Activated CD4-positive, alpha-beta T cell treated with anti-CD3 and anti-CD28 coated beads, Interleukin-2, amount 50 U/mL, for 48 hours (primary cell): ENCODE results near the gene GID4.

Experiments
- DNase-seq, 2 experiments: peaks; one replicate each; pipeline ENCODE4 v3.0.0-alpha.2; 2020

The GID4 gene

DNA sequence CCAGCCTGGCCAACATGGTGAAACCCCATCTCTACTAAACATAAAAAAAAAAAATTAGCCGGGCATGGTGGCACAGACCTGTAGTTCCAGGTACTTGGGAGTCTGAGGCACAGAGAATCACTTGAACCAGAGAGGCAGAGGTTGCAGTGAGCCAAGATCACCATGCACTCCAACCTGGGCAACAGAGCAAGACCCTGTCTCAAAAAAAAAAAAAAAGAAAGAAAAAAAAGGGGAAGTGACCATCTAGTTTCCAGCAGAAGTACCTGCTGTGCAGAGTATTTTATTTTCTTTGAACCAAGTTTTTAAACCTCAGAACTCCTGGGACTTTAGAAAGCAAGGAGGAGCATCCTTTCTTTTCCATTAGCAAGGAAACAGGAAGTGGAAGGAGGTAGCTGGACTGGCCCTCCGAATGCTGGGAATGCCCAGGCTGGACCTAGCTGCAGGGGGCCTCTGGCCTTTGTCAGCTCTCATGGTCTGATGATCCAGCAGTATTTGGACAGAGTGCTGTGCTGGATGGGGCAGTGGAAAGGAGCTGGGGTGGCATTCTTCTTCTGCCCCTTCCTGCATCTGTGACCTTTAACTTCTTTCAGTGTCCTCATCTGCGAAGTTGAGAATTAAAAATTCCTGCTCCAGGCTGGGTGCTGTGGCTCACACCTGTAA lies 6.6 kb downstream of the GID4 start:
- DNase-seq, result no peak

GRCh38 chr17:18055597-18055996 lies 16.4 kb downstream of the GID4 start:
- no peak for DNase-seq

- no peak for DNase-seq
These were observed 17.0 kb downstream of the GID4 start for GRCh38 chr17:18056214-18056613.

- DNase-seq, result no peak
These were observed 20.1 kb downstream of the GID4 start for GRCh38 chr17:18059283-18059682.

- DNase-seq, result no peak
These were observed 24.8 kb downstream of the GID4 start for GRCh38 chr17:18064053-18064452.

GRCh38 chr17:18065546-18065945 lies 26.3 kb downstream of the GID4 start:
- DNase-seq, result no peak

DNA sequence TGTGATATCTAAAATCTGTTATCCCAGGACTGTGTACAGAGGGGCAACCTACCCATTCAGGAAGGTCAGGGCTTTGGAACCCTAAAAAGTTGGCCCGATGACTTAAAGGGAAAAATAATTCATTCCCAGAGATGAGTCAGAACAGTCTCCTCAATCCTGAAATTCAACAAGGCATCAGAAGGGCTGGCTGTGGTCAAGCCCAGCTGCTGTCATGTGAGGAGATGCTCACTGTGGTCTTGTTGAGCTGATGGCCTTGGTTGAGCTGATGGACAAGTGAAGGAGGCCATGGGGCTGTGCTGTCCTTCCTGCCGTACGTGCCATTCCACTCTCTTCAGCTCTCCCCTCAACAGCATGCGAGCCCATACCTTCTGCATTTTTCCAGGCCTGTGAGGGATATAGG lies 27.7 kb downstream of the GID4 start:
- DNase-seq, result no peak

DNA sequence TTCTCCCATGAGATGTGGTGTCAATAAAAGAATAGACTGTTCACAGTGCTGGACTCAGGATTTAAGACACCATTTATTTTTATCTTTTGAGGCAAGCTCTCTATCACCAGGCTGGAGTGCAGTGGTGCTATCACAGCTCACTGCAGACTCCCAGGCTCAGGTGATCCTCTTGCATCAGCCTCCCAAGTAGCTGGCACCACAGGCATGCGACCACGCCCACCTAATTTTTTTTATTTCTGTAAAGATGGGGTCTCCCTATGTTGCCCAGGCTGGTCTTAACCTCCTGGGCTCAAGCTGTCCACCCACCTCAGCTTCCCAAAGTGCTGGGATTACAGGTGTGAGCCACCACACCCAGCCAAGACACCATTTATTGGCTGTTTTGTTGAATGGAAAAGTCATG lies 29.9 kb downstream of the GID4 start:
- no peak for DNase-seq

- DNase-seq, result no peak
These were observed 31.7 kb downstream of the GID4 start for GRCh38 chr17:18070861-18071340.

- DNase-seq, result no peak
These were observed 32.5 kb downstream of the GID4 start for GRCh38 chr17:18071751-18072150.

DNA sequence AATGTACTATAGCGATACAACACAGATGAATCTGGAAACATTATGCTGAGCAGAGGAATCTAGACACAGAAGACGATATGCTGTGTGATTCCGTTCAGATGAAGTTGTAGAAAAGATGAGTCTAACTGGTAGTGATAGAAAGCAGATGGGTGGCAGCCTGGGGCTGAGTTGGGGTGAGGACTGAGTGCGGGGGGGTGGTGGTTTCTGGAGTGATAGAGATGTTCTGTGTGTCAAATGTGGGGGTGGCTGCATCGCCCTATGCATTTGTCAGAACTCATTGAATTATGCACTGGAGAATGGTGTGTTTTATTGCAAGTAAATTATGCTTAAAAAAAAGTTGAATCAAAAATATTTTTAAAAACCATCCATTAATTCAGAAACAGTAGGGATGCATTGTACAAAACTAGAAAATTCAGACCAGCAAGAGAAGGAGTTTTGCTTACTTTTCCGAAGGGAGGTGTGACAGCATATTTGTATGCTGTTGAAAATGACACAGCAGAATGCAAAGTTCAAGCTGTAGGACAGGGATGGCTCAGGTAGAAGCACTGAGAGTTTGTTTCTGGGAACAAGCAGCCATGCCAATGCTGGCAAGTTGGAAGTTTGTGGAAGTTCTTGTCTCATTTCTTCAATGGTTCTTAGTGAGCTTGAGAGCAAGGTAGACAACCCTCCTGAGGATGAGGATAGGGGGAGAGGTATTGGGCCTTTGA lies 35.5 kb downstream of the GID4 start:
- DNase-seq, result no peak

GRCh38 chr17:18076936-18077335 lies 37.7 kb downstream of the GID4 start:
- DNase-seq, result no peak

DNA sequence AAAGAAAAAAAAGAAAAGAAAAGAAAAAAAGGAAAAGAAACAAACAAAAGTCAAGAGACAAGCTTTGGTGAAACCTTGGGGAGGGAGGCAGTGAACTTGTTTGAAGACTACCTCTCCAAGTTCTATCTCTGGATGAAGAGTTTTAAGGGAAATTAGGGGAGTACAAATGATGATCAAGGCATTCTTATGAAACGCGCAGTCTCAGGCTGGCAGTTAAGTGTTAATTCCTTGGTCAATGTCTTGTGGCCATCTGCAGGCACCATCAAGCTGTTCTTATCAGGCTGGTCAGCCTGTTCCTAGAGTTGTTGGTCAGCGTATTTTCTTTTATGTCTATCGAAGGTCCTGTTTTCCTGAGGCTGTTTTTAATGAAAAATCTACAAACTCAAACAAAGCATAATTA lies 40.3 kb downstream of the GID4 start:
- DNase-seq, result no peak

DNA sequence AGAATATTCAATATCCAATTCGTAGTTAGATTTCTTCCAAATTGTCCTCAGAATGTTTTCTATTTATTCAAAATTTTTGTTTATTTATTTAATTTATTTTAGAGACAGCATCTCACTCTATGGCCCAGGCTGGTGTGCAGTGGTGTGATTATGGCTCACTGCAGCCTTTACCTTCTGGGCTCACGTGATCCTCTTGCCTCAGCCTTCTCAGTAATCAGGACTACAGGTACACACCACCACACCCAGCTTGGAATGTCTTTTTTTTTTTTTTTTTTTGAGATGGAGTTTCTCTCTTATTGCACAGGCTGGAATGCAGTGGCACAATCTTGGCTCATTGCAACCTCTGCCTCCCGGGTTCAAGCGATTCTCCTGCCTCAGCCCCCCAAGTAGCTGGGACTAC lies 45.0 kb downstream of the GID4 start:
- DNase-seq, result no peak

GRCh38 chr17:18087610-18088491 lies 48.6 kb downstream of the GID4 start, which contains the start of gene DRG2:
Gene DRG2 (plus strand): TSS chr17:18087948. CDS start chr17:18088024, 76 bp downstream.
- peak; percentile 93 to 94 for DNase-seq

- DNase-seq, result no peak
These were observed 50.4 kb downstream of the GID4 start for GRCh38 chr17:18089613-18090012.

DNA sequence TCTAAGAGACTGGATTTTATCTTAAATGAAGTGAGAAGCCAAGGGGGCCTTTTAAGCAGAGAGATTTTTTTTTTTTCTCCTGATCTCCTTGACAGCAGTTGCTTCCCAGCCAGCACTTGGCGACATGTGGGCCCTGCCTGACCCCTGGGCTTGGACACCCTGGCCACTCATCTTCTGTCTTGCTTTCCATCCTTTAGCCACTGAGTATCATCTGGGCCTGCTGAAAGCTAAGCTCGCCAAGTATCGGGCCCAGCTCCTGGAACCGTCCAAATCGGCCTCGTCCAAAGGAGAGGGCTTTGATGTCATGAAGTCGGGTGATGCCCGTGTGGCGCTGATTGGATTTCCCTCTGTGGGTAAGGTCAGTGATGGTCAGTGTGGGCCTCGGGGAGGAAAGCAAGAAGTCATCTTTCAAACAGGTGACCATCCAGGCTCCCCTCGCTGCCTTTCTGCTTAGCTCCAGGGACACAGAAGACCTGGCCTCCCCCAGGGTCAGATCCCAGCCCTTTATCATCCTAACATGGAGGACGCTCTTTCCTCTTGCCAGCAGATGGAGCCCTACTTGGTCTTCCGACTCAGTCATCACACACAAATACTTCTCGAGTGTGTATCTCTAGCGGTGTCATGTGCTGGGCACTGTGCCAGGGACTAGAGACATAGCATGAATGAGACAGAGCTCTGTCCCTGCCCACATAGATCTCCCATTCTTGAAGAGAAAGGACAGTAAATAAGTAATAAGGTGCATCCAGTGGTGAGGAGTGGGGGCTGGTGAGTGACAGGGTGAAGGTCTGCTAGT lies 54.6 kb downstream of the GID4 start:
- DNase-seq, result peak in 1 of 2 experiments; percentile 24

DNA sequence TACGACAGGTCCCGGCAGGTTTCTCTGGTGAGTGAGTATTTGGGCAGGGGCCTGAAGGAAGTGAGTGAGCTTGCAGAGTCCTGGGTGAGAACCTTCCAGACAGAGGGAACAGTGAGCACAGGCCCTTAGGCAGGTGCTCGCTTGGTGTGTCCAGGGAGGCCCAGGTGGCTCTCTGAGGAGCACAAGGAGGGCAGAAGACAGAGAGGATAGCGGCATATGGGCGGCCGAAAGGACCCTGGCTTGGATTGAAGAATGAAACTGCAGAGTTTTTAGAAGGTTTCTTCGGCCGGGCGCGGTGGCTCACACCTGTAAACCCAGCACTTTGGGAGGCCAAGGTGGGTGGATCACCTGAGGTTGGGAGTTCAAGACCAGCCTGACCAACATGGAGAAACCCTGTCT lies 55.2 kb downstream of the GID4 start:
- no peak for DNase-seq

DNA sequence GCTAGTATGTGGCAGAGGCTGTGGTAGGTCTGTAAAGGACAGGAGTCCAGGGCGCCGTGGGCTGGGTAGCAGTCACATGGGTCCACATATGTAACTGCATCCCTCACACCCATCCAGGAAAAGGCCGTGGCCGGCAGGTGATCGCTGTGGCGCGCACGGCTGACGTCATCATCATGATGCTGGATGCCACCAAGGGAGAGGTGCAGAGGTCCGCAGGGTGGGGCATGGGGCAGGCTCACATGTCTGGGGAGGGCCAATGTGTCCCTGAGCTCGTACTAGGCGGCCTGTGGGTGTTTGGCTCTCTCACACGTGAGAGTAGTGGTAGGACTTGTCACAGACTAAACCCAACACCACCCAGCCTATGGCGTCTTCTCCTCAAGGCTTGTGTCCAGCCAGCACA lies 60.3 kb downstream of the GID4 start:
- no peak for DNase-seq

DNA sequence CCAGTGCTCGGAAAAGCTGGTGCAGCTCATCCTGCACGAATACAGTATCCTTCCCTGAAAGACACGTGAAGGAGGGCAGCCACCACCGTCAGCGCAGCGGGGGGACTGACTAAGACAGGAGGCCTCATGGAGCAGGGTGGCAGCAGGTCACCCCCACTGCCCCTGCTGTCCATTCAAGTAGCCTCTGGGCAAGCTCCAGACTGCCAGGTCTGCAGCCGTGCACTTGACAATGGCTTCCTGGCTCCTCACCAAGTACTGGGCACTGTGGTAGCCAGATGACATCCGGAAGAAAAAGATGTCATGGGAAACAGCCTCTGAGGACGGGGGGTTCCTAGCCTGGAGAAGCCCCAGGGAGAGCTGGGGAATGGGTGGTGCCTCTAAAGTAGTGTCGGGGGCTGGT lies 61.4 kb downstream of the GID4 start:
- no peak for DNase-seq

DNA sequence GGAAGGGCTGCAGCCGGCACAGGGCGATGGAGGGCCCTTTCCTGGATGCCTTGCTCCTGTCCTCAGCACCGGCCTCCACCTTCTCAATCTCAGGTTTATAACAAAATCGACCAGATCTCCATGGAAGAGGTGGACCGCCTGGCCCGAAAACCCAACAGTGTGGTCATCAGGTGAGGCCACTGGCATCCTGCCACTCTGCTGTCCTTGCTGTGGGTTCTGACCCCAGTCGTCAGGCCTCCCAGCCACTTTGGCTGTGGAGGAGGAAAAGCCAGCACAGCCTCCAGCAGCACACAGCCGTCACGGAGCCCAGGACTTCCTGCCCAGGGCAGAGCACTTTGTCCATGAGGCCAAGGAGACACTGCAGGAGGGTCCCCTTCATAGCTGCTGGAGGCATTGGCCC lies 62.6 kb downstream of the GID4 start:
- no peak for DNase-seq

DNA sequence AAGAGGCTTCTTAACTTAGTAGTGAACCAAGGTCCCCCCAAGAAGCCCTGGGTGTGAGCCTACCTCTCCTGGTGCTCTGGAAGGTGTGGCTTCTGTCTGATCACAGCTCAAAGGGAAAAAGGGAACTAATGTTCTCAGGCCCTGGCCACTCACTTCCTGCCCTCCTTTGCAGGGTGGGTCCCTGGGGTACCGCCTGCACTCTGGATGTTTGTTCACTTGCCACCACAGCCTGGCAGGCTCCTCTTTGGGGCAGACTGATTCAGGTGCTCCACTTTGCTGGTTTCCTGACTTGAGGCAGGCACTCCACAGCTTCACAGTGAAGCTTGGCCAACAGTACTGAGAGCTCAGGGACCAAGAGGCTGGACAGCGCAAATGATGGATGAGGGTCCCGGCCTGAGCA lies 63.4 kb downstream of the GID4 start:
- DNase-seq, result no peak

DNA sequence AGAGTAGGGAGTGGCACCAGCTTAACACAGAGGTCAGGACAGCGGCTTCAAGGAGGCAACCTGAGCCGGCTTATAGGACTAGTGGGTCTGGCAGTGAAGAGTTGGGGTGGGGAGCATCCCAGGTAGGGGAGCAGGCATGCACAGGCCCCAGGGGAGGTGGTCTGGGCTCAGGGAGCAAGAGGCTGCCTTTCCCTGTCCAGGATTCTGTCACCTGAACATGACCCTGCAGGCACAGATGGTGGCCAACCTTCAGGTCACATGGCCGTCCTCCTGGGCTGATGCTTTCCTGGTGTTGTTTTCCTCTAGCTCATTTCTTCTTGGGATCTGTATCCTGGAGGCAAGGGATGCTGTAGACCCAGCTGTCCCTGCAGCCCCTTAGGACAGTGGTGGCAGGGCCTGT lies 65.8 kb downstream of the GID4 start:
- no peak for DNase-seq
